Stomach (tissue), 9 donors: ENCODE results near the gene XPO5. TPM values are rescaled to one million over a fixed set of nuclear protein-coding genes. Genes with fewer than 3 reads are reported as not detected.
"Not testable (repeated sequence)": the region's sequence is repeated elsewhere in the genome, so short reads cannot be mapped to it uniquely, and the experiment has no call there.

Experiments used
- DNase-seq, 2 donors: peaks; one replicate each; pipeline versions ENCODE4 v3.0.0 to v3.0.0-alpha.2; 2013 to 2019
- H3K27ac ChIP-seq, 5 donors: fragments of 200-600 bp in 4 of 5; sonication (generic) in 4 of 5; one replicate each; pipeline ENCODE4 v1.5.1; 2013 to 2019; ENCODE audit warnings: mild to moderate bottlenecking in 1 of 5, moderate library complexity in 1 of 5
- H3K27me3 ChIP-seq, 3 donors: fragments of 200-600 bp; sonication (generic); one replicate each; pipeline ENCODE4 v1.5.1; 2017 to 2019; ENCODE audit warnings: mixed run types in 1 of 3
- H3K36me3 ChIP-seq, 4 donors: fragments of 200-600 bp; sonication (generic); 1 replicate in 3 of 4; 2 replicates in 1 of 4; pipeline ENCODE4 v1.5.1; 2016 to 2019
- H3K4me1 ChIP-seq, 4 donors: fragments of 200-600 bp; sonication (generic); one replicate each; pipeline ENCODE4 v1.5.1; 2016 to 2019
- H3K4me3 ChIP-seq, 4 donors: fragments of 200-600 bp; sonication (generic) in 3 of 4; one replicate each; pipeline ENCODE4 v1.5.1; 2016 to 2019; ENCODE audit warnings: mild to moderate bottlenecking in 1 of 4
- H3K9me3 ChIP-seq, 4 donors: fragments of 200-600 bp; sonication (generic); one replicate each; pipeline ENCODE4 v1.5.1; 2016 to 2019
- EP300 ChIP-seq: sonication (generic); formaldehyde crosslinking; IDR thresholded peaks from one replicate; pipeline ENCODE4 v1.6.1; 2017; ENCODE audit warnings: antibody characterized with exemption
- POLR2A ChIP-seq, 4 donors: fragments of 450-650 bp; IDR thresholded peaks; one replicate each; pipeline ENCODE4 v1.6.1; 2016; ENCODE audit warnings: antibody characterized with exemption in 4 of 4, control low read depth in 2 of 4, mild to moderate bottlenecking in 1 of 4, moderate library complexity in 1 of 4
- POLR2AphosphoS5 ChIP-seq, 3 donors: sonication (generic); formaldehyde crosslinking; IDR thresholded peaks; one replicate each; pipeline ENCODE4 v1.6.1; 2016; ENCODE audit warnings: antibody characterized with exemption in 3 of 3
- WGBS, 5 donors: extraction: QIAGEN DNeasy Blood & Tissue Kit in 3 of 5; methylation state at CpG; one replicate each; pipeline versions ENCODE4 v1.1.5 to v1.1.7; 2013 to 2018; 5-methylcytosine and 5-hydroxymethylcytosine counted together
- intact Hi-C: fragments of 100-400 bp; cut with DNase I; formaldehyde crosslinking; loops from one replicate; pipeline ENCODE4 v1.15.1; 2023; ENCODE audit warnings: low total_unique reads
- polyA plus RNA-seq, 3 donors: library from polyadenylated mRNA; stranded (reverse); fragments of 200-250 nt; gene quantifications; one replicate each; pipeline ENCODE4 v1.2.3, GENCODE V29; 2013
- total RNA-seq, 5 donors: library from RNA; depleted of rRNA; stranded (reverse); fragments of >200 nt; gene quantifications; one replicate each; pipeline versions ENCODE4 v1.1.0 to v1.2.3, GENCODE V29; 2014 to 2016
- TF ChIP-seq, protein P1 (sequence below), 7 experiments: fragments of 450-650 bp in 4 of 7; fragments of 200-600 bp in 3 of 7; sonication (generic) in 3 of 7; IDR thresholded peaks; one replicate each; pipeline ENCODE4 v1.5.1; 2016 to 2019; ENCODE audit warnings: antibody characterized with exemption in 7 of 7, control low read depth in 2 of 7, mild to moderate bottlenecking in 1 of 7
- donor health status: healthy with polysubstance abuse.
- donor health status: Bipolar disorder and iron deficiency.
- donor health status: healthy.

XPO5 gene
- total and polyA plus RNA-seq, 8 donors = 4.6 to 46.1 (median 19.0) TPM

DNA sequence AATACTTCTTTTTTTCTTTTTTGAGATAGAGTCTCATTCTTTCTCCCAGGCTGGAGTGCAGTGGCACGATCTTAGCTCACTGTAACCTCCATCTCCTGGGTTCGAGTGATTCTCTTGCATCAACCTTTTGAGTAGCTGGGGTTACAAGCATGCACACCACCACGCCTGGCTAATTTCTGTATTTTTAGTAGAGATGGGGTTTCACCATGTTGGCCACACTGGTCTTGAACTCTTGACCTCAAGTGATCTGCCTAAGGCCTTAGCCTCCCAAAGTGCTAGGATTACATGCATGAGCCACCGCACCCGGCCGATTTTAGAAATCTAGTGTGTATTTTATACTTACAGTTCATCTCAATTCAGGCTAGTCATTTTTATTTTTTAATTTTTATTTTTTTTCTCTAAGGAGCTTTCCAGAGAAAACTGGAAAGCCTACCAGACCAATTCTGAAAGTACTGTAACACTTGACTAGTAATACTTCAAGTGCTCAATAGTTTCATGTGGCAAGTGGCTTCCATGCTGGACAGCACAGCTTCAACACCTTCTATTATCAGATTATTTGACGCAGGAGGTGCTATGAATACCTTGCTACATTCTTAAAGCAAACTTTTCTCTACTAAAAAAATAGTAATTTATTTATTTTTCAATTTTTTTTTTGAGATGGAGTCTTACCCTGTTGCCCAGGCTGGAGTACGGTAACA lies 33.9 kb downstream of the XPO5 start:
- Histone ChIP-seq H3K27ac (no peak overlapping the region), H3K36me3 (peaks cover 49 to 96% (median 95%) of the 10 kb centered on the region in 4 donors), H3K27me3 (no peaks in the 10 kb centered on the region), H3K4me3 (no peak overlapping the region), H3K4me1 (no peaks in the 10 kb centered on the region), H3K9me3 (no peaks in the 10 kb centered on the region)
- TF ChIP-seq, protein P1, sequence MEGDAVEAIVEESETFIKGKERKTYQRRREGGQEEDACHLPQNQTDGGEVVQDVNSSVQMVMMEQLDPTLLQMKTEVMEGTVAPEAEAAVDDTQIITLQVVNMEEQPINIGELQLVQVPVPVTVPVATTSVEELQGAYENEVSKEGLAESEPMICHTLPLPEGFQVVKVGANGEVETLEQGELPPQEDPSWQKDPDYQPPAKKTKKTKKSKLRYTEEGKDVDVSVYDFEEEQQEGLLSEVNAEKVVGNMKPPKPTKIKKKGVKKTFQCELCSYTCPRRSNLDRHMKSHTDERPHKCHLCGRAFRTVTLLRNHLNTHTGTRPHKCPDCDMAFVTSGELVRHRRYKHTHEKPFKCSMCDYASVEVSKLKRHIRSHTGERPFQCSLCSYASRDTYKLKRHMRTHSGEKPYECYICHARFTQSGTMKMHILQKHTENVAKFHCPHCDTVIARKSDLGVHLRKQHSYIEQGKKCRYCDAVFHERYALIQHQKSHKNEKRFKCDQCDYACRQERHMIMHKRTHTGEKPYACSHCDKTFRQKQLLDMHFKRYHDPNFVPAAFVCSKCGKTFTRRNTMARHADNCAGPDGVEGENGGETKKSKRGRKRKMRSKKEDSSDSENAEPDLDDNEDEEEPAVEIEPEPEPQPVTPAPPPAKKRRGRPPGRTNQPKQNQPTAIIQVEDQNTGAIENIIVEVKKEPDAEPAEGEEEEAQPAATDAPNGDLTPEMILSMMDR (IDR thresholded peaks at IDR 0.05) = no peak
- no peak for TF ChIP-seq EP300
- TF ChIP-seq POLR2AphosphoS5 (IDR thresholded peaks at IDR 0.05) = no peak
- DNase-seq = no peak
- intact Hi-C loops = no loop called here
- WGBS, 5 donors = 94 to 96% (median 95%) methylated on average over 8 of the region's 8 CpGs

DNA sequence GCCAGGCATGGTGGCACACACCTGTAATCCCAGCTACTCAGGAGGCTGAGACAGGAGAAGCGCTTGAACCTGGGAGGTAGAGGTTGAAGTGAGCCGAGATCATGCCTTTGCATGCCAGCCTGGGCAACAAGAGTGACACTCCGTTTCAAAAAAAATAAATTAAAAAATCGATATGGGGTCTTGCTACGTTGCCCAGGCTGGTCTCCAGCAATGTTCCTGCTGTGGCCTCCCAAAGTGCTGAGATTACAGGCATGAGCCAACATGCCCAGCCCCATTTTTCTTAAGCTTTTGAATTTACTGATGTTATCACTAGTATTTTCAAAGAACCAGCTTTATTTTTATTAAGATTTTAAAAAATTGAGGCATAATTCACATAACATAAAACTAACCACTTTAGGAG lies 35.3 kb downstream of the XPO5 start:
- H3K27me3 ChIP-seq = no peaks in the 10 kb centered on the region
- DNase-seq = no peak
- WGBS, 5 donors = 92 to 97% (median 97%) methylated on average over 5 of the region's 5 CpGs
- H3K4me3 ChIP-seq = no peak overlapping the region
- H3K9me3 ChIP-seq = no peaks in the 10 kb centered on the region
- peaks cover 45 to 93% (median 92%) of the 10 kb centered on the region in 4 donors for H3K36me3 ChIP-seq
- TF ChIP-seq POLR2AphosphoS5 (IDR thresholded peaks at IDR 0.05) = no peak
- no peak for TF ChIP-seq EP300
- TF ChIP-seq, protein P1 (IDR thresholded peaks at IDR 0.05) = no peak
- no peak for TF ChIP-seq POLR2A (IDR thresholded peaks at IDR 0.05)
- H3K4me1 ChIP-seq = no peaks in the 10 kb centered on the region
- no peak overlapping the region for H3K27ac ChIP-seq
- intact Hi-C loops = no loop called here

DNA sequence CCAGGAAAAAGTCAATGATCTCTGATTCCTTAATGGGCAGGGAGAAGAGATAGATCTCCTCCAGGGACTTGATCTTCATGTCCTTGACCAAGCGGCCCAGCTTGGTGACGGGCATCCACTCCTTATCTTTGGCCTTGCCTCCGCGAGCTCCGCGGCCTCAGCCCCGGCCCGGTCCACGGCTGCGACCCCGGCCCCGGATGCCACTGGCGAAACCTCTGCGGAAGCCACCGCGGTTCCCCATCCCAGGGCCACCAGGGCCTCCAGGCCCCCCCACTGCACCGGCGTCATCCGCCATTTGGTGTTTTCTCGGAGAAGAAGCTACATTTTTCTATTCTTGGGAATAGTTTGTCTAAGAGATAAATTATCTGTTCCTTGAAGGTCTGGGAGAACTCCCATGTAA lies 36.4 kb downstream of the XPO5 start:
- H3K9me3 ChIP-seq, H3K4me1 ChIP-seq, H3K27ac ChIP-seq, H3K4me3 ChIP-seq, H3K27me3 ChIP-seq, DNase-seq, intact Hi-C loops: not testable (repeated sequence)
- H3K36me3 ChIP-seq = peaks cover 38 to 91% (median 91%) of the 10 kb centered on the region in 4 donors
- 96 to 98% (median 97%) methylated on average over 20 of the region's 20 CpGs for WGBS, 5 donors

DNA sequence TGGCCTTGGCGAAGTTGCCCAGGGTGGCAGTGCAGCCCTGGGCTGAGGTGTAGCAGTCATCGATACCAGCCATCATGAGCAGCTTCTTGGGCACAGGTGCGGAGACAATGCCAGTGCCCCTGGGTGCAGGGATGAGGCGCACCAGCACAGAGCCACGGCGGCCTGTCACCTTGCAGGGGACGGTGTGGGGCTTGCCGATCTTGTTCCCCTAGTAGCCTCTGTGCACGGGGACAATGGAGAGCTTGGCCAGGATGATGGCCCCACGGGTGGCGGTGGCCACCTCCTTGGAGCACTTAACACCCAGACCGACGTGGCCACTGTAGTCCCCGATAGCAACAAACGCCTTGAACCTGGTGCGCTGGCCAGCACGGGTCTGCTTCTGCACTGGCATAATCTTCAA lies 36.9 kb downstream of the XPO5 start:
- H3K27ac ChIP-seq, intact Hi-C loops, H3K9me3 ChIP-seq, H3K4me3 ChIP-seq, H3K27me3 ChIP-seq, H3K4me1 ChIP-seq, DNase-seq: not testable (repeated sequence)
- WGBS, 5 donors = 96 to 100% (median 99%) methylated on average over 2 to 15 of the region's 17 CpGs
- peaks cover 35 to 91% (median 90%) of the 10 kb centered on the region in 4 donors for H3K36me3 ChIP-seq

DNA sequence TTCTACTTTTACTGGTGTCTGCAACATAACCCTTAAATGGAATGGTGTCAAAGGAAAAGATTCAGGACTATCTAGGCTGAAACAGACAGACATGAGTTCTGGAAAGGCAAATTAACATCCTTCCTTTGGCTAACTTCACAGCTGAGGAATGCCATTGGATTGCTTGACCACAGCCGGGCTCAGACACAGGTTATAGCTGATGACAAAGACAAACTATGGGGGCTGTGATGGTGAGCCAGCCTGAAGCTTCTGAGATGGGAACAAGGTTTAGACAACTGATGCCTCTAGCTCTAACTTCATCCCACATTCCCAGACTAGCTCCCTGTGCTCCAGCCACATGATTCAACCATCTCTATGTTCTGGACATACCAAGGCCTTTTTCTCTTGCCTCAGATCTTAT lies 43.6 kb downstream of the XPO5 start:
- Histone ChIP-seq H3K27ac (no peak overlapping the region), H3K4me3 (no peak overlapping the region), H3K27me3 (no peaks in the 10 kb centered on the region), H3K4me1 (no peaks in the 10 kb centered on the region), H3K36me3 (peaks cover 36 to 94% (median 93%) of the 10 kb centered on the region in 4 donors), H3K9me3 (no peaks in the 10 kb centered on the region)
- WGBS, 5 donors = 82 to 100% (median 95%) methylated on average over 1 of the region's 1 CpG
- intact Hi-C loops = no loop called here
- TF ChIP-seq, protein P1 (IDR thresholded peaks at IDR 0.05) = no peak
- no peak for TF ChIP-seq POLR2AphosphoS5 (IDR thresholded peaks at IDR 0.05)
- no peak for TF ChIP-seq EP300
- no peak for TF ChIP-seq POLR2A (IDR thresholded peaks at IDR 0.05)
- DNase-seq = no peak
